Measurements from ENCODE around the gene PDE8A. TPM values are rescaled to one million over a fixed set of nuclear protein-coding genes. Genes with fewer than 3 reads are reported as not detected.

Gene PDE8A
- total RNA-seq, 6 experiments from 2014 or later: 14.3 to 18.6 (median 16.6) TPM

DNA sequence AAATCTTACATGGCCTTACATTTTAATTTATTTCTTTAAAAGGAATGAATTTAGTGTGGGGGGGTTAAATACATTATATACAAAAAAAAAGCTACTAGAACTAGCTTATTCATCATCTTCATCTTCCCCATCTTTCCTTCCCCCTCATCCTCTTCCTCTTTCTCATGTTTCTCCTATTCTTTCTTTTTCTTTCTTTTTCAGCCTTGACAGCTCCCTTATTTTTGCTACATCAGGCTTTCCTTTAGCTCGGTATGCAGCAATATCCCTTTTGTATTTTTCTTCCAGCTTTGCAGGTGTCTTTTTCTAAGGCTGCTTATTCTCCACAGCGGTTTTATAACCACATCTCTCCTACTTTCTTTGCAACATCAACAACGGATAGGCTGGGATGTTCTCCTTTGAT lies 41.3 kb upstream of the PDE8A start:
- H3K4me3 Mint-ChIP-seq: no peak overlapping the region
- H3K27me3 Mint-ChIP-seq (ENCODE audit: insufficient read depth): peaks cover 1% of the 10 kb centered on the region
- no peaks in the 10 kb centered on the region; the same call in 1 of the 2 replicates for H3K4me1 Mint-ChIP-seq (ENCODE audit: low read depth)
- no peak for DNase-seq
- no peaks in the 10 kb centered on the region for H3K36me3 Mint-ChIP-seq (ENCODE audit: low read depth)
- TF ChIP-seq, protein P1, sequence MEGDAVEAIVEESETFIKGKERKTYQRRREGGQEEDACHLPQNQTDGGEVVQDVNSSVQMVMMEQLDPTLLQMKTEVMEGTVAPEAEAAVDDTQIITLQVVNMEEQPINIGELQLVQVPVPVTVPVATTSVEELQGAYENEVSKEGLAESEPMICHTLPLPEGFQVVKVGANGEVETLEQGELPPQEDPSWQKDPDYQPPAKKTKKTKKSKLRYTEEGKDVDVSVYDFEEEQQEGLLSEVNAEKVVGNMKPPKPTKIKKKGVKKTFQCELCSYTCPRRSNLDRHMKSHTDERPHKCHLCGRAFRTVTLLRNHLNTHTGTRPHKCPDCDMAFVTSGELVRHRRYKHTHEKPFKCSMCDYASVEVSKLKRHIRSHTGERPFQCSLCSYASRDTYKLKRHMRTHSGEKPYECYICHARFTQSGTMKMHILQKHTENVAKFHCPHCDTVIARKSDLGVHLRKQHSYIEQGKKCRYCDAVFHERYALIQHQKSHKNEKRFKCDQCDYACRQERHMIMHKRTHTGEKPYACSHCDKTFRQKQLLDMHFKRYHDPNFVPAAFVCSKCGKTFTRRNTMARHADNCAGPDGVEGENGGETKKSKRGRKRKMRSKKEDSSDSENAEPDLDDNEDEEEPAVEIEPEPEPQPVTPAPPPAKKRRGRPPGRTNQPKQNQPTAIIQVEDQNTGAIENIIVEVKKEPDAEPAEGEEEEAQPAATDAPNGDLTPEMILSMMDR (IDR thresholded peaks at IDR 0.05): no peak
- H3K9me3 Mint-ChIP-seq: no peaks in the 10 kb centered on the region
- H3K27ac Mint-ChIP-seq: no peak overlapping the region

DNA sequence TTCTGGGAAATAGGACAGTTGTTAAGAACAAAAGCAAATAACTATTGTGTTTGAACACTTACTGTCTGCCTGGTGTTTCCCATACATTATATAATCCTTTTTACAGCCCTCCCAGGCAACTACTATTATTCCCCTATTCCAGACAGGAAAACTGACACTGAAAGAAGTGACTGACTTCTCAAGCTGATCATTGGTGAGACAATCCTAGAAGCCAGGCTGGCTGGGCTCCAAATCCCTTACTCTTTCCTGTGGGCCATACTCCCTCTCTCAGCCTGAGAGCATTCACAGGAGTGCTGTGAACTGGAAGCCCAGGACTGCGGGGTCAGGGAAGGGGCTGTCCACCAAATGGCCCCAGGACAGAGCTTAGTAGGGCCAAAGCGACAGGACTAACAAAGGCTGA lies 39.2 kb upstream of the PDE8A start:
- no peak for DNase-seq
- TF ChIP-seq, protein P1 (IDR thresholded peaks at IDR 0.05): no peak
- Mint-ChIP-seq H3K36me3 (ENCODE audit: low read depth) (no peaks in the 10 kb centered on the region), H3K9me3 (no peaks in the 10 kb centered on the region), H3K27ac (no peak overlapping the region), H3K4me1 (ENCODE audit: low read depth) (peaks cover 5% of the 10 kb centered on the region), H3K4me3 (no peak overlapping the region), H3K27me3 (ENCODE audit: insufficient read depth) (peaks cover 1% of the 10 kb centered on the region; the same call in 1 of the 2 replicates)

DNA sequence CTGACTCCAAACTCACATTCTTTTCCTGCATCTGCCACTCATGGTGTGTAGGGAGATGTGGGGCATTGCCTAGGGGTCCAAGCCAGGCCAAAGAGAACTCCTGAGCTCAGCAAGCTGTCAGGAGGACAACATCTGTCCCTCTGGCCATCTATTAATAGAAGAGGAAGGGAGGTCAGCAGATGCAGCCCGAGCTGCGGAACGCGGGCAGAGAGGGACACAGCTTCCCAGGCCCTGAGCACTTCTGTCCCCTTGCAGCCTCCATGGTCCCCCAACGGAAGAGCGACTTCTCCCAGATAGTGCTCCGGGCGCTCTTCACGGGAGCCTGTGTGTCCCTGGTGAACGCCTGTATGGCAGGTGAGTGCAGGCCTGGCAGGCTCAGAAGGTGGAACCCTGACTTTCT lies 37.3 kb upstream of the PDE8A start:
- no peak for DNase-seq

DNA sequence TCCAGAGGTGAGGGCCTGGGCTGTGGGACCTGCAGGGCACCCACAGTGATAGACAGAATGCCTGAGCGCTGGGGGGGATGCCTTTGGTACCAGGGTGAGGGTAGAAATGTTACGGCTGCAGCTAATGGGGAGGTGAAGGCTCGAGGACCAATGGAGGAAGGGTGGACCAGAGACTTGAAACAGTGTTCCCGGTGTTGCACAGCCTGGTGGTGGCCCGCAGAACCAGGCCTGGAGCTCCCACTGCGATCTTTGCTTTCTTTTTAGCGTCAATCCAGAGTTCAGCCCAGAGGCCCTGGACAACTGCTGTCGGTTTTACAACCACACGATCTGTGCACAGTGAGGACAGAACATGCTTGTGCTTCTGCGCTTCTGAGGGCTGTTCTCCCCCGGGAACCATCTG lies 36.8 kb upstream of the PDE8A start:
- Mint-ChIP-seq H3K4me1 (ENCODE audit: low read depth) (peaks cover 29% of the 10 kb centered on the region), H3K27ac (no peak overlapping the region), H3K27me3 (ENCODE audit: insufficient read depth) (peaks cover 1% of the 10 kb centered on the region; the same call in 1 of the 2 replicates), H3K4me3 (no peak overlapping the region), H3K36me3 (ENCODE audit: low read depth) (no peaks in the 10 kb centered on the region), H3K9me3 (no peaks in the 10 kb centered on the region)
- TF ChIP-seq, protein P1 (IDR thresholded peaks at IDR 0.05): no peak
- DNase-seq: no peak

More for the DNA sequence above, 37.3 kb upstream of the PDE8A start:
- Mint-ChIP-seq H3K9me3 (no peaks in the 10 kb centered on the region), H3K4me3 (no peak overlapping the region), H3K27ac (no peak overlapping the region), H3K27me3 (ENCODE audit: insufficient read depth) (peaks cover 1% of the 10 kb centered on the region; the same call in 1 of the 2 replicates), H3K4me1 (ENCODE audit: low read depth) (peaks cover 24% of the 10 kb centered on the region), H3K36me3 (ENCODE audit: low read depth) (no peaks in the 10 kb centered on the region)
- TF ChIP-seq, protein P1 (IDR thresholded peaks at IDR 0.05): no peak

DNA sequence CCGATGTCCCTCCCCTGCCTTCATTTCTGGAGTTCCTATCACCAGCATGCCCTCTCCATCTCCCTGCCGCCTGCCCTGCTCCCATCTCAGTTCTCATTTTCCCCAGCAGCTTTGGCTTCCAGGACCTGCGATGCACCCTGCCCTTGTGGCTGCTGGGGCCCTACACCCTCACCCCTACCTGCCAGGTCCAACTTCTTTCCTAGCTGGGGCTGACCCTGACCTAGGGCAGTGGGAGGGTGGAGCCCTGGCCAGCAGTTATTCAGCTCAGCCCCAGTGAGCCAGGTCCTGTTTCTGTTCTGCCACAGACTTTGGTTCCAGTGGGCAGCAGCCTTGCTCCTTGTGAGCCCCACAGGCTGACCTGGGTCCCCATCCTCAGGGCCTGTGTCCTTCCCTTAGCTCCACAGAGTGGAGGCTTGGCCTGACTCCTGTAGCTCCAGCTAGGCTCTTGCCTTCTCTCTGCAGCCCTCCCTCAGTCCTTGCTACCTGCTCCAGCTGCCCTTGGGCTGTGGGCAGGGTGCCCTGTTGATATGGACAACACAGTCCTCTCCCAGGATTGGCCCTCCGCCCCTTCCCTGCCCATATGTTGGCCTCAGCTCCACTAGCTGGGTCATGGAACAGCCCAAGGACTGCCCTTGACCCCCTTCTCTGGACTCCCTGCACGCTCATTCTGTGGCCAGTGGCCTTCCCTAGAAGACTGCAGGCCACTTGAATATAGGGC lies 34.7 kb upstream of the PDE8A start:
- H3K27ac Mint-ChIP-seq: no peak overlapping the region; the same call in 1 of the 2 replicates
- H3K27me3 Mint-ChIP-seq (ENCODE audit: insufficient read depth): peaks cover 3% of the 10 kb centered on the region; the same call in 1 of the 2 replicates
- H3K4me3 Mint-ChIP-seq: no peak overlapping the region
- TF ChIP-seq, protein P1 (IDR thresholded peaks at IDR 0.05): no peak
- no peaks in the 10 kb centered on the region for H3K36me3 Mint-ChIP-seq (ENCODE audit: low read depth)
- H3K4me1 Mint-ChIP-seq (ENCODE audit: low read depth): peaks cover 40% of the 10 kb centered on the region
- no peaks in the 10 kb centered on the region for H3K9me3 Mint-ChIP-seq
- DNase-seq: no peak
